MM.1S (cell line): ENCODE data around the gene DBN1.

Source experiments
- CTCF ChIP-seq: fragments of 300-600 bp; sonication (generic); IDR thresholded peaks from 2 replicates; pipeline ENCODE4 v1.5.1; 2016; ENCODE audit warnings: antibody characterized with exemption, low read length, mixed read lengths
- EZH2 ChIP-seq: fragments of 300-600 bp; sonication (generic); optimal IDR thresholded peaks from 2 replicates; pipeline ENCODE3; 2017; ENCODE audit warnings: low read depth, mild to moderate bottlenecking, antibody characterized with exemption, low read length, mixed read lengths
- EZH2phosphoT487 ChIP-seq: fragments of 300-600 bp; sonication (generic); IDR thresholded peaks from 2 replicates; pipeline ENCODE4 v1.6.1; 2018; ENCODE audit warnings: antibody characterized with exemption, low read length

GRCh38 chr5:177515580-177515979 lies 42.1 kb upstream of the DBN1 start:
- TF ChIP-seq CTCF: no peak
- no peak for TF ChIP-seq EZH2
- TF ChIP-seq EZH2phosphoT487: no peak
